Skin epidermis (tissue), 12 donors: ENCODE data around the gene SLC26A5.

Experiments used
- H3K27ac ChIP-seq, 21 experiments: fragments of 200-600 bp; sonication (generic) in 11 of 21; one replicate each; pipeline ENCODE4 v1.5.0; 2020; ENCODE audit warnings: mild to moderate bottlenecking in 3 of 21, inconsistent platforms in 2 of 21, moderate library complexity in 2 of 21
- H3K4me3 ChIP-seq, 7 experiments: fragments of 200-600 bp; sonication (generic) in 2 of 7; one replicate each; pipeline ENCODE4 v1.5.0; 2020; ENCODE audit warnings: inconsistent platforms in 2 of 7, mild to moderate bottlenecking in 2 of 7, moderate library complexity in 1 of 7

The SLC26A5 gene

DNA sequence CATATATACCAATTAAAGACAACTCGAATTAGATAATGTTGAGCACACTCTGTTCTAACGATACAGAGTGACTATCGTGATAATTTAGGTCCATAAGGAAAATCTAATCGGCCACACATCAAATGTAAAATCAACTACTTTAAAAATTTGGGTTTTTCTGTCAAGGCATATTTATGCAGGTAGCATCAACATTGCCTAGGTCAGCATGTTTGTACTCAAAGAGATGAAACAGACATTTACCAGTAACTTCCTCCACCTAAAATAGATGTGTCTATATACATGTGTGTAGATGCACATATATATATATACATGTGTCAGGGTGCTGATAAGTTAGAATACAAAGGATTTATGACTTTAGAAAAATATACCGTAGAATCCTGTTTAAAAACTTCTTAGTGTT lies 76.6 kb downstream of the SLC26A5 start:
- Histone ChIP-seq H3K4me3 (no peak overlapping the region), H3K27ac (no peak overlapping the region)

GRCh38 chr7:103349805-103350204 lies 96.2 kb downstream of the SLC26A5 start:
- peak overlapping the region in 1 of 7 experiments; percentile 70 for H3K4me3 ChIP-seq
- H3K27ac ChIP-seq: no peak overlapping the region

DNA sequence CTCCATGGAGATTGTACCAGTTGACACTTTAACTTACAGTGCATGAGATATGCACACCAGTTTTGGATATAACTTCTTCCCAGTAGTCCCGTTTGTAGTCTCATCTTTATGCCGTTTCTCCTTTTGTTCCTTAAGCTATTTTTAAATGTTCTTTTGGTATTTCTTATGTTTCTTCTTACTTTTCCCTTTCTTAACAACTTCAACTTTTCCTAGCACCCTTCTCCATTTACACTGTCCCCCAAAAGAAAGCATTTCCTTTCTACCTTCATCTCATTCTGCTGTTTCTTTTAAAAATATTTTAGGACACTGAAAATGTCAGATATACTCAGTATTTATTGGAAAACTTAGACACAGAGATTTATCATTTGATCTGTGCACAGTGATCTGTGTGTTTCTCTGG lies 97.0 kb downstream of the SLC26A5 start:
- peak overlapping the region in 2 of 21 experiments; percentile 92 to 98 for H3K27ac ChIP-seq
- peak overlapping the region in 4 of 7 experiments; percentile 70 to 91 (median 86) for H3K4me3 ChIP-seq

GRCh38 chr7:103348452-103348851 lies 97.6 kb downstream of the SLC26A5 start:
- peak overlapping the region in 13 of 21 experiments; percentile 85 to 98 (median 93) for H3K27ac ChIP-seq
- peak overlapping the region; percentile 49 to 91 (median 82) for H3K4me3 ChIP-seq

DNA sequence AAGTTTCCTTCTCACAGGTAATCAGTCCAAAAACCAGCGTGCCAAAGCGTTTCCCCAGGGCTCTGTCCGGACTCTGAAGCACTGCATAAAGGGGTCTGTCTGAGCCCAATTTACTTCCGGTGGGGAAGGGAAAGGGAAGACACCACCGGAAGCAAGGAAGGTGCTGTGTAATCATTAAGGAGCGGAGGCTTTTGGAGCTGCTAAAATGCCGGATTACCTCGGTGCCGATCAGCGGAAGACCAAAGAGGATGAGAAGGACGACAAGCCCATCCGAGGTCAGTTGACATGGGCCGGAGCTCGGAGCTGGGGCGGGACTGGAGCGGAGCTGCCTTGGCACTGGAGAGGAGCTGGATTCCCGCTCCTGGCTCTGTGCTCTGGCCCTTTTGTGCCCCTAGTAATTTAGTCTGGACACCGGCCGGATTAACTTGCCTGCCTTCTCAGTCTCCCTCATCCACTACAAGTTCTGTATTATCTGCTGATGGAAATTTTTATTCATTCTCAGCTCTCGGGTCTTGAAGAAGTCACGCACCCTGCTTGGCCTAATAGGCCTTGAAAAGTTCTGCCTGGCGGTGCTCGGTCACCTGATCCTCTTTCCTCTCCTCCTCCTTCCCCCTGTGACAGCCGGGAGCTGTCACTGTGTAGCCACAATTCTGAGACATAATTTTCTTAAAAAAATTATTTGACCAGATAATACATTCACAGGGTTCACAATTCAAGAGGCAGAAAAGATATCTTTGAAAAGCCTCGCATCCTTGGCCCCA lies 98.3 kb downstream of the SLC26A5 start, which contains the start of gene PSMC2:
TSS of gene PSMC2 (plus strand) at position 137 of the 761 bp plus-strand sequence. CDS start at position 206, 69 bp downstream.
- peak within 1 kb of the TSS; percentile 49 to 91 (median 82) for H3K4me3 ChIP-seq
- peak within 1 kb of the TSS; percentile 17 to 98 (median 92) for H3K27ac ChIP-seq

GRCh38 chr7:103346396-103346795 lies 99.6 kb downstream of the SLC26A5 start:
- Histone ChIP-seq H3K27ac (no peak overlapping the region), H3K4me3 (no peak overlapping the region)

GRCh38 chr7:103344453-103345149 lies 101.4 kb downstream of the SLC26A5 start, which contains the start of gene DNAJC2:
Gene DNAJC2 (minus strand): TSS chr7:103344767. CDS start chr7:103344622, 145 bp downstream.
- Histone ChIP-seq H3K4me3 (peak within 1 kb of the TSS; percentile 74 to 96 (median 93)), H3K27ac (peak within 1 kb of the TSS; percentile 64 to 96 (median 89))

DNA sequence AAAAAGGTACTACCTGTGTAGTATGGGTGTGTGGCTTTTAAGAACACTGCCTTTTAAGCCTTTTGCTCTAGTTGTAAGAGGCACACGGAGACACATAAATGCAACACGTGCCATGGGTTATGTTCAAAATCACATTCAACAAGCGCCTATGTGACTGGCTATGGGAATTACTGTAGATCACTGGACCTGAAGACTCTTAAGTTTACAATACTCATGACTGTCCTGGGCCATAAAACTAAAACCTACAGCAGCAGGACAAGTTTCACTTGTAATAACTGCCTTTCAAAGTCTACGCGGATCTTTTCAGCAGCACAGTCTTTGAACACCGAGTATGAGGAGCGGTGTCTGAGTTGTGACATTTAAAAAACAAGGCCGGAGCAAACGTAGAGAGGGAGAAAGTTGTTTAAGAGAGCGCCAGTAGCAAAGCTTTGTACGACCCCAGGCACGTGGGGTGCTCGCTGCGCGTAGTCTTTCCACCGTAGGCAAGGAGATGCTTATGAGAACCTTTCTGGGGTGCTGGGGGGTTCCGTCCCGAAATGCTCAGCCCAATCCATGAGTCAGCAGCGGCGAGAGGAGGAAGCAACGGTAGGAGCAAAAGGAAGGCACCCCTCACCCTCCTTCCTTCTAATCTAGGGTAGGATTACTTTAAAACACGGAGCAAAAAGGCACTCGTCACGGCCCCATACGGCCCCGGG lies 102.1 kb downstream of the SLC26A5 start:
- Histone ChIP-seq H3K27ac (peak overlapping the region; percentile 64 to 96 (median 89)), H3K4me3 (peak overlapping the region; percentile 74 to 96 (median 93))

- peak overlapping the region in 5 of 7 experiments; percentile 74 to 96 (median 93) for H3K4me3 ChIP-seq
- peak overlapping the region in 12 of 21 experiments; percentile 81 to 96 (median 92) for H3K27ac ChIP-seq
Observed at GRCh38 chr7:103343332-103343731, 102.7 kb downstream of the SLC26A5 start.

GRCh38 chr7:103341466-103341865 lies 104.5 kb downstream of the SLC26A5 start:
- Histone ChIP-seq H3K27ac (no peak overlapping the region), H3K4me3 (no peak overlapping the region)

DNA sequence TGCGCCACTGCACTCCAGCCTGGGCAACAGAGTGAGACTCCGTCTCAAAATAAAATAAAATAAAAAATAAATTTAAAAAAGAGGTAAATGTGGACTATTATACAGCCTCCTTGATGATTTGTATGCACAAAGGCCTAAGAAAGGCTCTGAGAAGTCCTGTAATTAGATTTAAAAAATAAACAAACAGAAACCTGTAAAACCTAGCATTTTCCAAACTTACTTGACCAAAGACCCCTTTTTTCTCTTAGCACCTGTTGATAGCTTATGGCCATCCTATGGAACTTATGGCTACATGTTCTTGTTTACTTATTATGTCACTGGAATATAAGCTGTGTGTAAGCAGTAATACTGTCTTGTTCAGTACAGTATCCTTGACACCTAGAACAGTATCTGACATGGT lies 107.1 kb downstream of the SLC26A5 start:
- Histone ChIP-seq H3K27ac (no peak overlapping the region), H3K4me3 (no peak overlapping the region)

DNA sequence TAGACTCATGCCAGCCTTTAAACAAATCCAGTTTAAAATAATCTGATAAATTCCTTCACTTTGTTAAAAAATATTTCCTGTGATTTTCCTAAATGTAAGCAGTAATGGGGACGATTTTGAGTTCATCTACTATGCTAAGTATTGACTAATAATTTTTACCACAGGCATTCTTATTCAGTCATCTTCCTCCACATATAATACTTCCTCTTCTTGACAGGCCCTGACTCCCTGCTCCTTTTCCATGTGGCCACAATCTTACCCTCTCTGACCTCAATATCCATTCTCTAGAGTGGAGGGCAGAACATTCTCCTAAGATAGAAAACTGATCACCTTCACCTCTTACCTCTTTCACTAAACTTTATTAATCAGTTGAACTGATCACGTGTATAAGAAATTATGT lies 109.2 kb downstream of the SLC26A5 start:
- Histone ChIP-seq H3K27ac (no peak overlapping the region), H3K4me3 (no peak overlapping the region)

DNA sequence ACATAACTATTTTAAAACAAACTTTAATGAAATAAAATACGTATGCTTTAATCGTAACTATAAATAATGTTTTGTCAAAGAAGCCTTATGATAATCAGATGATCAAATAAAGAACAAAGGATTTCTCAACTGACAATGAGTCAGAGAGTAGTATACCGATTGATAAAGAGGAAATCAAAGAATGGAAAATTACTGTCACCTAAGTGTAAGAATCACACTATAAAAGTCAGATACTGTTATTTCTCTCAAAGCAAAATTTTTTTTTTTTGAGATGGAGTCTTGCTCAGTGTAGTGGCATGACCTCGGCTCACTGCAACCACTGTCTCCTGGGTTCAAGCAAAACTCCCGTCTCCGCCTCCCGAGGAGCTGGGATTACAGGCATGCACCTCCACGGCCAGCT lies 120.3 kb downstream of the SLC26A5 start:
- Histone ChIP-seq H3K27ac (no peak overlapping the region), H3K4me3 (no peak overlapping the region)
